Medulla oblongata (tissue), 1 donor: Measurements from ENCODE around the gene TOM1L2.
A peak's percentile ranks its signal among the peaks of the same experiment; 100 is the strongest.
"Not testable (repeated sequence)": the region's sequence is repeated elsewhere in the genome, so short reads cannot be mapped to it uniquely, and the experiment has no call there.

Experiments used
- DNase-seq: peaks from one replicate; pipeline ENCODE4 v3.0.0-alpha.2; 2015; ENCODE audit errors: extremely low spot score

TOM1L2 gene

GRCh38 chr17:17924131-17924856 lies 47.9 kb downstream of the TOM1L2 start:
- DNase-seq, result no peak

GRCh38 chr17:17922070-17922614 lies 50.1 kb downstream of the TOM1L2 start:
- no peak for DNase-seq

GRCh38 chr17:17921192-17922069 lies 50.8 kb downstream of the TOM1L2 start:
- peak; percentile 92 for DNase-seq

- DNase-seq, result peak; percentile 89
Measured at GRCh38 chr17:17919169-17920107, 52.8 kb downstream of the TOM1L2 start.

- no peak for DNase-seq
Measured at GRCh38 chr17:17917394-17917793, 54.8 kb downstream of the TOM1L2 start.

GRCh38 chr17:17915183-17915582 lies 57.0 kb downstream of the TOM1L2 start:
- DNase-seq, result no peak

GRCh38 chr17:17913695-17914332 lies 58.4 kb downstream of the TOM1L2 start:
- no peak for DNase-seq

GRCh38 chr17:17912336-17912735 lies 59.9 kb downstream of the TOM1L2 start:
- DNase-seq, result not testable (repeated sequence)

GRCh38 chr17:17911001-17911613 lies 61.1 kb downstream of the TOM1L2 start:
- no peak for DNase-seq

- no peak for DNase-seq
Measured at GRCh38 chr17:17910060-17910459, 62.1 kb downstream of the TOM1L2 start.

GRCh38 chr17:17909078-17909477 lies 63.1 kb downstream of the TOM1L2 start:
- no peak for DNase-seq

GRCh38 chr17:17907469-17907868 lies 64.7 kb downstream of the TOM1L2 start:
- no peak for DNase-seq

GRCh38 chr17:17906418-17907215 lies 65.6 kb downstream of the TOM1L2 start:
- no peak for DNase-seq

GRCh38 chr17:17905036-17905320 lies 67.2 kb downstream of the TOM1L2 start:
- no peak for DNase-seq

GRCh38 chr17:17904166-17905035 lies 67.8 kb downstream of the TOM1L2 start:
- no peak for DNase-seq

- no peak for DNase-seq
Measured at GRCh38 chr17:17902877-17903276, 69.3 kb downstream of the TOM1L2 start.

- DNase-seq, result no peak
Measured at GRCh38 chr17:17902376-17902775, 69.8 kb downstream of the TOM1L2 start.

GRCh38 chr17:17900615-17901520 lies 71.3 kb downstream of the TOM1L2 start:
- peak; percentile 71 for DNase-seq
